GM10248 (cell line): ENCODE data around the gene ERMAP.
A peak's percentile ranks its signal among the peaks of the same experiment; 100 is the strongest.

Source experiments
- CTCF ChIA-PET: fragments of 300-600 bp; sonication (Branson Sonifier 250); formaldehyde crosslinking; extraction: SDS; loops from one replicate; lab custom pipeline; 2021; ENCODE audit warnings: antibody characterized with exemption; lab: Yijun Ruan, JAX
- POLR2A ChIA-PET: fragments of 350-650 bp; sonication (Branson Sonifier 250); formaldehyde crosslinking; extraction: SDS; loops from one replicate; lab custom pipeline; 2020; ENCODE audit warnings: antibody characterized with exemption; lab: Yijun Ruan, JAX
- DNase-seq: peaks from one replicate; pipeline ENCODE4 v3.0.0; 2012; ENCODE audit errors: extremely low spot score
- CTCF ChIP-seq: IDR thresholded peaks from 2 replicates; pipeline ENCODE4 v1.5.1; 2012; ENCODE audit warnings: mild to moderate bottlenecking, low read depth; ENCODE audit errors: extremely low read depth, missing control alignments, control extremely low read depth

Gene ERMAP, protein sequence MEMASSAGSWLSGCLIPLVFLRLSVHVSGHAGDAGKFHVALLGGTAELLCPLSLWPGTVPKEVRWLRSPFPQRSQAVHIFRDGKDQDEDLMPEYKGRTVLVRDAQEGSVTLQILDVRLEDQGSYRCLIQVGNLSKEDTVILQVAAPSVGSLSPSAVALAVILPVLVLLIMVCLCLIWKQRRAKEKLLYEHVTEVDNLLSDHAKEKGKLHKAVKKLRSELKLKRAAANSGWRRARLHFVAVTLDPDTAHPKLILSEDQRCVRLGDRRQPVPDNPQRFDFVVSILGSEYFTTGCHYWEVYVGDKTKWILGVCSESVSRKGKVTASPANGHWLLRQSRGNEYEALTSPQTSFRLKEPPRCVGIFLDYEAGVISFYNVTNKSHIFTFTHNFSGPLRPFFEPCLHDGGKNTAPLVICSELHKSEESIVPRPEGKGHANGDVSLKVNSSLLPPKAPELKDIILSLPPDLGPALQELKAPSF

DNA sequence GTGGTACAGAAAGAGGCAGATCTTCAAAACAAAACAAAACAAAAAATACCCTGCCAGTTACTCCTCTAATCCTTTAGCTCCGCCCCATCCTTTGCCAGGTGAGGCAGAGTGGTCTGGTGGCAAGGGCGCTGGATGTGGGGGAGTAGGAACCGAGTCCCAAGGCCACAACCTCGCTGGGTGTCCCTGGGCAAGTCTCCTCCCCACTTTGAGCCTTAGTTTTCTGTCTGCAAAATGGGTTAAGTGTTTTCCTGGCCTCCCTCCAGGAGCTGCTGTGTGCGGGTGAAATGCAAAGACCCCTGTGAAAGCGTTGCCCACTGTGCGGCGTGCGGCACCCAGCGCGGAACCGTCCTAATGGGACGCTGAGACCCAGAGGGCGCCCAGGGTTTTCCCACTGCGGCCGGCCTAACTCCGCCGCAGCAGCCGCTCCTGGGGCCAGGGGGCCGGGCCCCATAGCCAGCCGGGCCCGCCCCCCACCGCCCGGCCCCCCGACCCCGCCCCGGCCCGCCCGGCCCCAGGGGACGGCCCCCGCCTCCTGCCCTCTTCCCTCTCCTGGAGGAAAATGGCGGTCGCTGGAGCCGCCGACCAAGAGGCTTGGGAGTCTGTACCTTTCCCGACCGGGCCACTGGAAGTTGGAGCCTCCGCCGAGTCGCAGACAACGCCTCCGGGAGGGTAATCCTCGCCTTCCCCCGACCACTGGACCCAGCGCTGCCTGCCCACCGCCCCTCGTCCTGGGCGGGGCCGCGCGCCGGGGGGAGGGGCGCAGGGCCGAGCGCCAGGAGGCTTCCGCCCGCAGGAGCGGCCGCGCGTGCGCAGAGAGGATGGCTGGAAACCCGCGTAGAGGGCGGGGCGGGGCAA, at the start of gene ERMAP, which contains the start of gene SVBP:
Gene ERMAP, plus strand, starts transcription at position 538 of the 855 bp plus-strand sequence. CDS start 13,327 bp downstream, outside the sequence.
Gene SVBP, minus strand, starts transcription at position 813 of the 855 bp plus-strand sequence. CDS start 853 bp downstream, outside the sequence.
- TF ChIP-seq CTCF: no peak
- DNase-seq: peak; percentile 98
- ChIA-PET CTCF (interaction anchor here (0.8 to 1.6 kb wide), 10 partner anchors 8 to 257 kb away, joined by 3 to 7 read pairs (median 4); partner anchors contain the start of gene ZNF691), POLR2A (interaction anchor here (0.7 to 1.0 kb wide), 2 partner anchors 23 to 50 kb away, joined by 3 to 4 read pairs; partner anchors contain the start of genes C1orf50 and P3H1)

GRCh38 chr1:42767510-42768000, 49.4 kb upstream of the ERMAP start:
- DNase-seq: no peak
- POLR2A ChIA-PET: interaction anchor here (0.9 to 1.4 kb wide), 8 partner anchors 8 to 85 kb away, joined by 3 to 5 read pairs (median 3); partner anchors contain the start of genes SVBP and ZNF691
- CTCF ChIA-PET: interaction anchor here (0.8 to 6.3 kb wide), 16 partner anchors 10 to 594 kb away, joined by 3 to 59 read pairs (median 4); partner anchors contain the start of genes TMEM269 and ZNF691
- no peak for TF ChIP-seq CTCF

DNA sequence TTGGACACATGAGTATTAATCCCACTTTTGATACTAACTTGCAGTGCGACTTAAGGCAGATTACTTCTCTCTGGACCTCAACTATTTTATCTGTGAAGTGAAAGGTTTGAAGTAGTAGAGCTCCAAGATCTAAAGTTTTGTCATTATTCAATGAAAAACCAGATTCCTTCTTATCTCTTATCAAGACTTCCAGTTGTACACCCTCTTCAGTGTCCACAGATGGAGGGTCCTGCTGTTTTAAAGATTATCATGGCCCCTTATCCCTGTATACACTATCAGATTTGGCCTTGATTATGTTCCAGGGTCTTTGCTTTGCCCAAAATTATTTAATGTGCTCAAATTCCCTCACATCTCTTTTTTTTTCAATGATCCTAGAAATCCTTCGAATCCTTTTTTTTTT, 48.8 kb upstream of the ERMAP start:
- ChIA-PET CTCF (interaction anchor here (0.9 to 6.3 kb wide), 5 partner anchors 10 to 313 kb away, joined by 3 to 59 read pairs (median 8); no protein-coding TSS in a partner anchor), POLR2A (no interaction called here)
- TF ChIP-seq CTCF: no peak
- DNase-seq: no peak

DNA sequence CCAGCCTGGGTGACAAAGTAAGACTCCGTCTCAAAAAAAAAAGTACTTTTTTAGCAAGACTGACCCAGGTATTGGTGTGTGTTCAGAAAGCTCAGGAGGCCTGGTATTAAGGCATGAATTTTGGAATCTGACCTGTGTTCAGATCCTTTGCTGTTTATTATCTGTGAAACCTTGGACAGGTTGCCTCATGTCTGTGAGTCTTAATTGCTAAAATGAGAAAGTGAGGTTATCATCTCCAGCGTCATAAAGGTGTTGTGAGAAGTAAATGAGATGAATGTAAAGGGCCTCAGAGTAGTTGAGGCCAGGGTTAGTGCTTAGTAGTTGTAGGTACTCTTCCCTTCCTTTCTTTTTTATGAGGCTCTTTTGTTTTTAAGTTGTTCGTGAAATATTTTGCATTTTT, 47.1 kb upstream of the ERMAP start:
- DNase-seq: no peak
- ChIA-PET POLR2A (no interaction called here), CTCF (interaction anchor here (1.8 to 6.3 kb wide), 3 partner anchors 9 to 304 kb away, joined by 6 to 59 read pairs (median 39); no protein-coding TSS in a partner anchor)
- no peak for TF ChIP-seq CTCF

DNA sequence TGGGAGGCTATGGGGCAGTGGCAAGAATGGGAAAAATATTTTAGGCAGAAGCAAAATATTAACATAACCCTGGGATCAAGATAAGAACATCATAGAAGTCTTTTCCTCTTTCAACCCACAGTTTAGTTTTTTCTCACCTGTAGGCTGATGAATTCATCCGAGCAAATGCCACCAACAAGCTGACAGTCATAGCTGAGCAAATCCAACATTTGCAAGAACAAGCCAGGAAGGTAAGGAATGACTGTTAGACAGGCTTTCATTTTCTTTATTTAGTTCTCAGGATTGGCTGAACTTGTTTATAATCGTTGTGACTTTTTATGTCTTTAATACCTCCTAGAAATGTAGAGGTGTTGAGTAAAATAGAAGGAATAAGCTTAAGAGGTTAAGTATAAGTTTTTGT, 43.5 kb upstream of the ERMAP start:
- no peak for DNase-seq
- ChIA-PET CTCF (interaction anchor here (12.6 kb wide), 1 partner anchor 299 kb away, joined by 178 read pairs; no protein-coding TSS in a partner anchor), POLR2A (no interaction called here)
- no peak for TF ChIP-seq CTCF
